A673 (cell line): ENCODE measurements around the gene ZFYVE19. TPM values are rescaled to one million over a fixed set of nuclear protein-coding genes. Genes with fewer than 3 reads are reported as not detected.

ENCODE experiments used
- BruUV-seq: library from RNA; stranded (reverse); fragments of 400-500 nt; replicated peaks from 2 replicates; lab custom pipeline; 2021; lab: Mats Ljungman, UMichigan
- CTCF ChIA-PET: fragments of 300-600 bp; sonication (Branson Sonifier 250); formaldehyde crosslinking; loops from one replicate; lab custom pipeline; 2022; ENCODE audit warnings: antibody characterized with exemption; lab: Charles Lee
- POLR2A ChIA-PET: fragments of 300-600 bp; sonication (Branson Sonifier 250); formaldehyde crosslinking; loops from one replicate; lab custom pipeline; 2022; ENCODE audit warnings: antibody characterized with exemption; ENCODE audit not compliant: low non-redundant PET; lab: Charles Lee
- DNase-seq: peaks from one replicate; pipeline ENCODE4 v3.0.0-alpha.2; 2015; ENCODE audit warnings: low spot score
- H3K27ac ChIP-seq: fragments of 200-600 bp; sonication (generic); 2 replicates; pipeline ENCODE4 v1.5.1; 2016; ENCODE audit warnings: mixed run types, low read depth, mild to moderate bottlenecking, mixed read lengths, antibody characterized with exemption, low read length; ENCODE audit not compliant: poor library complexity, severe bottlenecking
- H3K27me3 ChIP-seq: fragments of 200-600 bp; sonication (generic); replicated peaks from 2 replicates; pipeline ENCODE4 v1.6.1; 2017; ENCODE audit warnings: mixed run types, low read depth, mild to moderate bottlenecking, mixed read lengths, antibody characterized with exemption, low read length; ENCODE audit not compliant: insufficient read depth, poor library complexity
- H3K36me3 ChIP-seq: fragments of 200-600 bp; sonication (generic); 2 replicates; pipeline ENCODE4 v1.6.1; 2016; ENCODE audit warnings: mixed run types, mild to moderate bottlenecking, mixed read lengths, antibody characterized with exemption, low read length; ENCODE audit not compliant: insufficient read depth, poor library complexity, severe bottlenecking
- H3K4me1 ChIP-seq: fragments of 200-600 bp; sonication (generic); 2 replicates; pipeline ENCODE4 v1.6.1; 2017; ENCODE audit warnings: mixed run types, mild to moderate bottlenecking, mixed read lengths, antibody characterized with exemption, low read length; ENCODE audit not compliant: insufficient read depth, poor library complexity, severe bottlenecking
- H3K4me3 ChIP-seq: fragments of 200-600 bp; sonication (generic); 2 replicates; pipeline ENCODE4 v1.5.1; 2016; ENCODE audit warnings: low read depth, mixed run types, mild to moderate bottlenecking, mixed read lengths, low read length; ENCODE audit not compliant: poor library complexity, severe bottlenecking
- H3K9me3 ChIP-seq: fragments of 200-600 bp; sonication (generic); 2 replicates; pipeline ENCODE4 v1.6.1; 2016; ENCODE audit warnings: mixed run types, low read depth, mild to moderate bottlenecking, mixed read lengths, antibody characterized with exemption, low read length; ENCODE audit not compliant: poor library complexity, severe bottlenecking
- EZH2 ChIP-seq: fragments of 200-600 bp; sonication (generic); IDR thresholded peaks from 2 replicates; pipeline ENCODE4 v1.6.1; 2017; ENCODE audit warnings: borderline replicate concordance, low read depth, mild to moderate bottlenecking, mixed read lengths, antibody characterized with exemption, low read length; ENCODE audit not compliant: poor library complexity, severe bottlenecking
- intact Hi-C: fragments of 100-400 bp; cut with micrococcal nuclease; formaldehyde crosslinking; loops from one replicate; pipeline ENCODE4 v1.10.0; 2022; ENCODE audit not compliant: unreplicated experiment
- total RNA-seq: library from RNA; stranded (reverse); gene quantifications from 2 replicates; pipeline ENCODE4 v1.2.3, GENCODE V29; 2021
- TF ChIP-seq, protein P1 (sequence below): fragments of 300-800, 200-600 bp; sonication (generic); conservative IDR thresholded peaks from 2 replicates; pipeline ENCODE4 v1.5.1; 2017; ENCODE audit warnings: low read depth, mild to moderate bottlenecking, antibody characterized with exemption, low read length, moderate library complexity, mixed read lengths

Gene ZFYVE19
- total RNA-seq, 1 experiment from 2014 or later, result 26.4 TPM

DNA sequence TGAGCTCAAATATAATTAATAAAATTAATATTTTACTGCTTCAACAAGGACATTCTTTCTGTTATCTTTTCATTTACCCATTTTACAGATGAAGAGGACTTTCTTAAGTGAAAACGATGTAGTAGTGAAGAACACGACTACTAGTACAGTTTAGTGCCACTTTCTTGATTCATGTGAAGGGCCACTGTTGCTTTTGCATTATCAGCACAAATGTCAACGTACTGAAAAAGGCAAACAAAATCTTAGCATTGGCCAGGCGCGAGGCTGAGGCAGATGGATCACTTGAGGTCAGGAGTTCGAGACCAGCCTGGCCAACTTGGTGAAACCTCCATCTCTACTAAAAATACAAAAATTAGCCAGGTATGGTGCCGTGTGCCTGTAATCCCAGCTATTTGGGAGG lies 12.2 kb downstream of the ZFYVE19 start:
- CTCF ChIA-PET, result interaction anchor here (0.6 kb wide), 1 partner anchor 487 kb away, joined by 3 read pairs; no protein-coding TSS in a partner anchor

DNA sequence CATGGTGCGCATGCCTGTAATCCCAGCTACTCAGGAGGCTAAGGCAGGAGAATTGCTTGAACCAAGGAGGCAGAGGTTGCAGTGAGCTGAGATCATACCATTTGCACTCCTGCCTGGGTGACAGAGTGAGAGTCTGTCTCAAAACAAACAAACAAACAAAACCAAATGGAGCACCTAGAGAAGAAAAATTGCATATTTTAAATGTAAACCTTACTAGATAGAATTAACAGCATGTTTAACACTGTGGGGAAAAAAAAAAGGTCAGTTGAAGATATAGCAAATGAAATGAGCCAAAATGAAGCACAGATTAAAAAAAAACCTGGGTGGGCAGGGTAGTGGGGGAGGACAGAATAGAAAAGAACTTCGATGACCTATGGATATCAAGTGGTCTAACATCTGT lies 14.3 kb downstream of the ZFYVE19 start:
- TF ChIP-seq, protein P1, sequence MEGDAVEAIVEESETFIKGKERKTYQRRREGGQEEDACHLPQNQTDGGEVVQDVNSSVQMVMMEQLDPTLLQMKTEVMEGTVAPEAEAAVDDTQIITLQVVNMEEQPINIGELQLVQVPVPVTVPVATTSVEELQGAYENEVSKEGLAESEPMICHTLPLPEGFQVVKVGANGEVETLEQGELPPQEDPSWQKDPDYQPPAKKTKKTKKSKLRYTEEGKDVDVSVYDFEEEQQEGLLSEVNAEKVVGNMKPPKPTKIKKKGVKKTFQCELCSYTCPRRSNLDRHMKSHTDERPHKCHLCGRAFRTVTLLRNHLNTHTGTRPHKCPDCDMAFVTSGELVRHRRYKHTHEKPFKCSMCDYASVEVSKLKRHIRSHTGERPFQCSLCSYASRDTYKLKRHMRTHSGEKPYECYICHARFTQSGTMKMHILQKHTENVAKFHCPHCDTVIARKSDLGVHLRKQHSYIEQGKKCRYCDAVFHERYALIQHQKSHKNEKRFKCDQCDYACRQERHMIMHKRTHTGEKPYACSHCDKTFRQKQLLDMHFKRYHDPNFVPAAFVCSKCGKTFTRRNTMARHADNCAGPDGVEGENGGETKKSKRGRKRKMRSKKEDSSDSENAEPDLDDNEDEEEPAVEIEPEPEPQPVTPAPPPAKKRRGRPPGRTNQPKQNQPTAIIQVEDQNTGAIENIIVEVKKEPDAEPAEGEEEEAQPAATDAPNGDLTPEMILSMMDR, result no peak
- TF ChIP-seq EZH2, result no peak
- Histone ChIP-seq H3K36me3 (no peaks in the 10 kb centered on the region), H3K27me3 (no peaks in the 10 kb centered on the region), H3K4me1 (no peaks in the 10 kb centered on the region), H3K27ac (no peak overlapping the region), H3K4me3 (no peak overlapping the region), H3K9me3 (no peaks in the 10 kb centered on the region)
- POLR2A ChIA-PET, result no interaction called here
- no TSS peak for BruUV-seq
- intact Hi-C loops, result no loop called here
- no peak for DNase-seq
- CTCF ChIA-PET, result no interaction called here

More for the DNA sequence above, 12.2 kb downstream of the ZFYVE19 start:
- Histone ChIP-seq H3K27ac (no peak overlapping the region), H3K4me3 (no peak overlapping the region), H3K4me1 (no peaks in the 10 kb centered on the region), H3K36me3 (no peaks in the 10 kb centered on the region), H3K27me3 (no peaks in the 10 kb centered on the region), H3K9me3 (no peaks in the 10 kb centered on the region)
- no peak for DNase-seq
- TF ChIP-seq EZH2, result no peak
- TF ChIP-seq, protein P1, result no peak
- POLR2A ChIA-PET, result no interaction called here
- no TSS peak for BruUV-seq
- intact Hi-C loops, result no loop called here

DNA sequence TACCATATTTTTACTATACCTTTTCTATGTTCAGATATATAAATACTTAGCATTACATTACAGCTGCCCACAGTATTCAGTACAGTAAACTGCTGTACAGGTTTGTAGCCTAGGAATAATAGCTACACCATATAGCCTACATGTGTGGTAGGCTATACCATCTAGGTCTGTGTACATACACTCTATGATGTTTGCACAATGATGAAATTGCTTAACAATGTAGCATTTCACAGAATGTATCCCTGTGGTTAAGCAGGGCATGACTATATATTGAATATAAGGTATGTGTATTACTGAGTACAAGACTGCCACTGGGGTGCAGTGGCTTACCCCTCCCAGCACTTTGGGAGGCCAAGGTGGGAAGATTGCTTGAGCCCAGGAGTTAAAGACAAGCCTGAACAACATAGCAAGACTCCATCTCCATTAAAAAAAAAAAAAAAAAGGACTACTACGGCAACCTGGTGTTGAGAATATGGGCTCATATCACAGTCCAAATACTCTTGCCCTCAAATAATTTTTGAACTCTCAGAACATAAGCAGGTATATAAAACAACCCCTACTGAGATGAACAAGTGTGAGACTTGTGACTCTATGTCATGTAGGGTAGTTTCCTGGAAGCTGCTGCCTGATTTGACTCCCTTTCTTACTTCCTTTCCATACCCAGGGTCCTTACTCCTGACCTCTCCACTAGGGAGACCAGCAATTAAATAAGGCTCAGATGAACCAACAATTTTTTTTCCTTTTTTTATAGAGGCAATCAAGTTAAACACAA lies 16.9 kb downstream of the ZFYVE19 start:
- POLR2A ChIA-PET, result no interaction called here
- Histone ChIP-seq H3K27ac (no peak overlapping the region), H3K4me3 (no peak overlapping the region), H3K9me3 (no peaks in the 10 kb centered on the region), H3K36me3 (no peaks in the 10 kb centered on the region), H3K4me1 (no peaks in the 10 kb centered on the region), H3K27me3 (no peaks in the 10 kb centered on the region)
- intact Hi-C loops, result no loop called here
- CTCF ChIA-PET, result no interaction called here
- BruUV-seq, result no TSS peak
- no peak for TF ChIP-seq EZH2
- TF ChIP-seq, protein P1, result no peak
- DNase-seq, result no peak
